Upper lobe of left lung (tissue), 6 donors: ENCODE data around the gene PRRG1. TPM values are rescaled to one million over a fixed set of nuclear protein-coding genes. Genes with fewer than 3 reads are reported as not detected.

Source experiments
- ATAC-seq, 2 donors: fragments of 200-7000 bp; cut with Tn5 transposase; one replicate each; pipeline ENCODE4 v1.9.1; 2022; ENCODE audit warnings: mild to moderate bottlenecking in 2 of 2, moderate library complexity in 2 of 2; ENCODE audit not compliant: low FRiP score in 2 of 2
- DNase-seq, 2 donors: peaks; one replicate each; pipeline ENCODE4 v3.0.0-alpha.2; 2019 to 2020
- H3K27ac ChIP-seq, 4 donors: fragments of 200-600 bp; sonication (generic); one replicate each; pipeline ENCODE4 v1.5.1; 2016 to 2019
- H3K27me3 ChIP-seq, 4 donors: fragments of 200-600 bp; sonication (generic); one replicate each; pipeline ENCODE4 v1.5.1; 2017 to 2019
- H3K36me3 ChIP-seq, 4 donors: fragments of 200-600 bp; sonication (generic); one replicate each; pipeline ENCODE4 v1.5.1; 2016 to 2019
- H3K4me1 ChIP-seq, 4 donors: fragments of 200-600 bp; sonication (generic); one replicate each; pipeline ENCODE4 v1.5.1; 2018 to 2019
- H3K4me3 ChIP-seq, 4 donors: fragments of 200-600 bp; sonication (generic); one replicate each; pipeline ENCODE4 v1.5.1; 2017 to 2019; ENCODE audit warnings: mild to moderate bottlenecking in 2 of 4, moderate library complexity in 1 of 4
- H3K9me3 ChIP-seq, 4 donors: fragments of 200-600 bp; sonication (generic); one replicate each; pipeline ENCODE4 v1.5.1; 2018 to 2019
- CTCF ChIP-seq, 6 experiments: fragments of 450-650 bp in 4 of 6; fragments of 200-600 bp in 2 of 6; sonication (generic) in 2 of 6; IDR thresholded peaks; one replicate each; pipeline ENCODE4 v1.5.1; 2016 to 2019; ENCODE audit warnings: antibody characterized with exemption in 6 of 6
- EP300 ChIP-seq, 4 donors: sonication (generic); formaldehyde crosslinking; IDR thresholded peaks; one replicate each; pipeline ENCODE4 v1.5.1; 2017; ENCODE audit warnings: antibody characterized with exemption in 4 of 4, control low read depth in 2 of 4
- POLR2A ChIP-seq, 4 donors: fragments of 450-650 bp; IDR thresholded peaks; one replicate each; pipeline ENCODE4 v1.5.1; 2016 to 2017; ENCODE audit warnings: antibody characterized with exemption in 4 of 4, mild to moderate bottlenecking in 2 of 4
- POLR2AphosphoS5 ChIP-seq, 2 donors: sonication (generic); formaldehyde crosslinking; IDR thresholded peaks; one replicate each; pipeline ENCODE4 v1.5.1; 2017; ENCODE audit warnings: antibody characterized with exemption in 2 of 2
- WGBS, 2 donors: methylation state at CpG; one replicate each; pipeline ENCODE4 v1.1.5; 2017 to 2018; 5-methylcytosine and 5-hydroxymethylcytosine counted together
- total RNA-seq, 6 donors: library from RNA; depleted of rRNA in 4 of 6; stranded (reverse); fragments of >200 nt in 4 of 6; gene quantifications; one replicate each; pipeline versions ENCODE4 v1.1.0 to v1.2.1, GENCODE V29; 2016 to 2021
- donor health status: DM: no; HTN: no; CAD: no; lungs with moderate emphysema.
- donor health status: DM: no; HTN: yes; CAD: no; lungs with severe emphysema.

PRRG1 gene
- total RNA-seq, 6 donors from 2014 or later = 6.2 to 13.4 (median 9.2) TPM

- Histone ChIP-seq H3K4me1 (peaks cover 0 to 5% (median 0%) of the 10 kb centered on the region in 4 donors), H3K27ac (no peak overlapping the region), H3K36me3 (no peaks in the 10 kb centered on the region), H3K9me3 (no peaks in the 10 kb centered on the region), H3K4me3 (no peak overlapping the region), H3K27me3 (no peaks in the 10 kb centered on the region)
- no peak for ATAC-seq
- no peak for DNase-seq
- TF ChIP-seq CTCF (IDR thresholded peaks at IDR 0.05) = no peak
These were observed 31.1 kb downstream of the PRRG1 start for GRCh38 chrX:37380256-37380655.

GRCh38 chrX:37380924-37381323 lies 31.8 kb downstream of the PRRG1 start:
- no peaks in the 10 kb centered on the region for H3K36me3 ChIP-seq
- no peaks in the 10 kb centered on the region for H3K9me3 ChIP-seq
- peaks cover 0 to 5% (median 0%) of the 10 kb centered on the region in 4 donors for H3K4me1 ChIP-seq
- ATAC-seq = no peak
- no peak for DNase-seq
- no peaks in the 10 kb centered on the region for H3K27me3 ChIP-seq
- WGBS, 2 donors = 63 to 67% methylated on average over 2 of the region's 2 CpGs
- no peak overlapping the region for H3K27ac ChIP-seq
- TF ChIP-seq POLR2A (IDR thresholded peaks at IDR 0.05) (no peak), POLR2AphosphoS5 (IDR thresholded peaks at IDR 0.05) (no peak), CTCF (IDR thresholded peaks at IDR 0.05) (no peak), EP300 (IDR thresholded peaks at IDR 0.05) (no peak)
- H3K4me3 ChIP-seq = no peak overlapping the region

- H3K27ac ChIP-seq = no peak overlapping the region
- H3K9me3 ChIP-seq = no peaks in the 10 kb centered on the region
- H3K27me3 ChIP-seq = no peaks in the 10 kb centered on the region
- H3K4me3 ChIP-seq = no peak overlapping the region
- H3K4me1 ChIP-seq = peaks cover 0 to 5% (median 0%) of the 10 kb centered on the region in 4 donors
- DNase-seq (no peak), ATAC-seq (no peak)
- H3K36me3 ChIP-seq = no peaks in the 10 kb centered on the region
- TF ChIP-seq EP300 (IDR thresholded peaks at IDR 0.05) (no peak), POLR2A (IDR thresholded peaks at IDR 0.05) (no peak), POLR2AphosphoS5 (IDR thresholded peaks at IDR 0.05) (no peak)
These were observed 34.1 kb downstream of the PRRG1 start for GRCh38 chrX:37383313-37383712.

- Histone ChIP-seq H3K4me1 (no peaks in the 10 kb centered on the region), H3K27me3 (no peaks in the 10 kb centered on the region), H3K36me3 (no peaks in the 10 kb centered on the region), H3K4me3 (no peak overlapping the region), H3K9me3 (no peaks in the 10 kb centered on the region), H3K27ac (no peak overlapping the region)
- peak in 1 of 2 donors; percentile 1 for DNase-seq
- WGBS, 2 donors = 94 to 100% methylated on average over 4 of the region's 4 CpGs
- TF ChIP-seq POLR2AphosphoS5 (IDR thresholded peaks at IDR 0.05) = no peak
- TF ChIP-seq EP300 (IDR thresholded peaks at IDR 0.05) = no peak
- no peak for TF ChIP-seq CTCF (IDR thresholded peaks at IDR 0.05)
- TF ChIP-seq POLR2A (IDR thresholded peaks at IDR 0.05) = no peak
- ATAC-seq = peak in 1 of 2 donors; percentile 55
These were observed 39.2 kb downstream of the PRRG1 start for GRCh38 chrX:37388413-37388812.

GRCh38 chrX:37405956-37406355 lies 56.8 kb downstream of the PRRG1 start:
- TF ChIP-seq POLR2A (IDR thresholded peaks at IDR 0.05) (no peak), CTCF (IDR thresholded peaks at IDR 0.05) (no peak), POLR2AphosphoS5 (IDR thresholded peaks at IDR 0.05) (no peak), EP300 (IDR thresholded peaks at IDR 0.05) (no peak)
- Histone ChIP-seq H3K27ac (no peak overlapping the region), H3K36me3 (no peaks in the 10 kb centered on the region), H3K4me1 (no peaks in the 10 kb centered on the region), H3K9me3 (no peaks in the 10 kb centered on the region), H3K4me3 (no peak overlapping the region), H3K27me3 (no peaks in the 10 kb centered on the region)
- 30 to 38% methylated on average over 1 of the region's 1 CpG for WGBS, 2 donors
- no peak for DNase-seq
- peak in 1 of 2 donors; percentile 35 for ATAC-seq
